HepG2 (cell line): ENCODE results near the gene CTSA. TPM values are rescaled to one million over a fixed set of nuclear protein-coding genes. Genes with fewer than 3 reads are reported as not detected.

ENCODE experiments used
- ATF7-NPFF ChIP-seq: sonication (generic); formaldehyde crosslinking; IDR thresholded peaks from 2 replicates; pipeline ENCODE4 v1.8.1; 2023; ENCODE audit warnings: mild to moderate bottlenecking, low read depth, missing genetic modification reagents, moderate library complexity
- CEBPG ChIP-seq: IDR thresholded peaks from 2 replicates; pipeline ENCODE4 v1.6.1; 2016
- CENPT ChIP-seq: sonication (generic); formaldehyde crosslinking; IDR thresholded peaks from 2 replicates; pipeline ENCODE4 v1.8.0; 2022; ENCODE audit warnings: low read depth, mild to moderate bottlenecking, moderate library complexity, missing genetic modification reagents
- DR1 ChIP-seq: sonication (generic); formaldehyde crosslinking; IDR thresholded peaks from 2 replicates; pipeline ENCODE4 v1.8.0; 2021; ENCODE audit warnings: mild to moderate bottlenecking, missing genetic modification reagents, inconsistent platforms
- ELF1 ChIP-seq: sonication (generic); formaldehyde crosslinking; IDR thresholded peaks from 2 replicates; pipeline ENCODE4 v1.4.0; 2020; ENCODE audit warnings: missing genetic modification reagents
- ETV5 ChIP-seq: IDR thresholded peaks from 2 replicates; pipeline ENCODE4 v1.6.1; 2018; ENCODE audit warnings: missing biosample characterization, missing genetic modification reagents, inconsistent platforms, borderline replicate concordance
- HMGA1 ChIP-seq: sonication (generic); formaldehyde crosslinking; conservative IDR thresholded peaks from 2 replicates; pipeline ENCODE4 v1.4.0; 2020; ENCODE audit warnings: missing genetic modification reagents
- MBNL3 ChIP-seq: fragments of 250-450 bp; sonication (Bioruptor Pico); conservative IDR thresholded peaks from 2 replicates; pipeline ENCODE4 v1.8.0; 2022; ENCODE audit warnings: mild to moderate bottlenecking, inconsistent platforms
- POLR2A ChIP-seq, 2 experiments: IDR thresholded peaks; 2 replicates each; pipeline ENCODE4 v1.6.1; 2011; ENCODE audit warnings: low read depth in 2 of 2, low read length in 2 of 2, mild to moderate bottlenecking in 1 of 2, moderate library complexity in 1 of 2; ENCODE audit not compliant: insufficient read depth in 1 of 2
- SATB2 ChIP-seq: sonication (generic); formaldehyde crosslinking; IDR thresholded peaks from 2 replicates; pipeline ENCODE4 v1.5.0; 2020; ENCODE audit warnings: missing genetic modification reagents
- SNAPC2 ChIP-seq: sonication (generic); formaldehyde crosslinking; IDR thresholded peaks from 2 replicates; pipeline ENCODE4 v1.8.1; 2022; ENCODE audit warnings: mild to moderate bottlenecking, missing genetic modification reagents
- SP5 ChIP-seq: IDR thresholded peaks from 2 replicates; pipeline ENCODE4 v1.6.1; 2016; ENCODE audit warnings: low read depth, borderline replicate concordance
- ZBTB3 ChIP-seq: sonication (generic); formaldehyde crosslinking; IDR thresholded peaks from 2 replicates; pipeline ENCODE4 v1.4.0; 2020; ENCODE audit warnings: low read depth, mild to moderate bottlenecking, moderate library complexity, missing genetic modification reagents, borderline replicate concordance
- ZFP90 ChIP-seq: sonication (generic); formaldehyde crosslinking; IDR thresholded peaks from 2 replicates; pipeline ENCODE4 v1.8.0; 2022; ENCODE audit warnings: missing genetic modification reagents, mild to moderate bottlenecking, inconsistent platforms, borderline replicate concordance
- ZNF207 ChIP-seq: fragments of 450-650 bp; IDR thresholded peaks from 2 replicates; pipeline ENCODE4 v1.6.1; 2016; ENCODE audit warnings: antibody characterized with exemption, borderline replicate concordance
- ZNF292 ChIP-seq: sonication (generic); formaldehyde crosslinking; IDR thresholded peaks from 2 replicates; pipeline ENCODE4 v1.8.1; 2022; ENCODE audit warnings: mild to moderate bottlenecking, low read depth, missing genetic modification reagents, borderline replicate concordance
- ZNF619 ChIP-seq: sonication (generic); formaldehyde crosslinking; IDR thresholded peaks from 2 replicates; pipeline ENCODE4 v1.4.0; 2020; ENCODE audit warnings: mild to moderate bottlenecking, missing genetic modification reagents
- ZNF670 ChIP-seq: sonication (generic); formaldehyde crosslinking; IDR thresholded peaks from 2 replicates; pipeline ENCODE4 v1.8.0; 2022; ENCODE audit warnings: mild to moderate bottlenecking, missing genetic modification reagents, borderline replicate concordance
- ZNF83 ChIP-seq: sonication (generic); formaldehyde crosslinking; IDR thresholded peaks from 2 replicates; pipeline ENCODE4 v1.4.0; 2020; ENCODE audit warnings: missing genetic modification reagents, mild to moderate bottlenecking, borderline replicate concordance
- polyA plus RNA-seq, 8 experiments: library from polyadenylated mRNA; depleted of rRNA in 3 of 8; stranded (reverse) in 7 of 8; unstranded in 1 of 8; fragments of >200 nt; fragmentation: Illumina TruSeq in 4 of 8; extraction: Trizol in 4 of 8; gene quantifications; 2 replicates each; pipeline versions ENCODE4 v1.2.1 to v1.2.3, GENCODE V29; 2011 to 2016; ENCODE audit warnings: low read depth in 4 of 8, missing spikeins in 1 of 8, mixed read lengths in 1 of 8; ENCODE audit not compliant: insufficient read depth in 1 of 8
- total RNA-seq, 5 experiments: library from RNA; depleted of rRNA; stranded (reverse); fragments of >200 nt; fragmentation: Illumina TruSeq; extraction: Trizol; gene quantifications; 2 replicates each; pipeline ENCODE4 v1.2.3, GENCODE V29; 2016; ENCODE audit warnings: low read depth in 1 of 5
- TF ChIP-seq, protein P1 (sequence below): sonication (generic); formaldehyde crosslinking; IDR thresholded peaks from 2 replicates; pipeline ENCODE4 v1.5.1; 2020; ENCODE audit warnings: missing genetic modification reagents, mild to moderate bottlenecking, borderline replicate concordance
- TF ChIP-seq, protein P2 (sequence below): IDR thresholded peaks from 2 replicates; pipeline ENCODE4 v1.6.1; 2016; ENCODE audit warnings: mild to moderate bottlenecking, missing biosample characterization, missing genetic modification reagents
- TF ChIP-seq, protein P3 (sequence below): sonication (generic); formaldehyde crosslinking; IDR thresholded peaks from 2 replicates; pipeline ENCODE4 v1.5.0; 2020; ENCODE audit warnings: missing genetic modification reagents
- TF ChIP-seq, protein P4 (sequence below): sonication (generic); formaldehyde crosslinking; IDR thresholded peaks from 2 replicates; pipeline ENCODE4 v1.4.0; 2020; ENCODE audit warnings: missing genetic modification reagents; ENCODE audit errors: not compliant biosample characterization
- TF ChIP-seq, protein P5 (sequence below): sonication (generic); formaldehyde crosslinking; IDR thresholded peaks from 2 replicates; pipeline ENCODE4 v1.9.0; 2021; ENCODE audit warnings: missing genetic modification reagents, borderline replicate concordance

The CTSA gene
- total and polyA plus RNA-seq, 2 of the 13 experiments (the other 11 are each of a cell fraction or from before 2014, with no cell fraction given): 202 to 231 TPM

DNA sequence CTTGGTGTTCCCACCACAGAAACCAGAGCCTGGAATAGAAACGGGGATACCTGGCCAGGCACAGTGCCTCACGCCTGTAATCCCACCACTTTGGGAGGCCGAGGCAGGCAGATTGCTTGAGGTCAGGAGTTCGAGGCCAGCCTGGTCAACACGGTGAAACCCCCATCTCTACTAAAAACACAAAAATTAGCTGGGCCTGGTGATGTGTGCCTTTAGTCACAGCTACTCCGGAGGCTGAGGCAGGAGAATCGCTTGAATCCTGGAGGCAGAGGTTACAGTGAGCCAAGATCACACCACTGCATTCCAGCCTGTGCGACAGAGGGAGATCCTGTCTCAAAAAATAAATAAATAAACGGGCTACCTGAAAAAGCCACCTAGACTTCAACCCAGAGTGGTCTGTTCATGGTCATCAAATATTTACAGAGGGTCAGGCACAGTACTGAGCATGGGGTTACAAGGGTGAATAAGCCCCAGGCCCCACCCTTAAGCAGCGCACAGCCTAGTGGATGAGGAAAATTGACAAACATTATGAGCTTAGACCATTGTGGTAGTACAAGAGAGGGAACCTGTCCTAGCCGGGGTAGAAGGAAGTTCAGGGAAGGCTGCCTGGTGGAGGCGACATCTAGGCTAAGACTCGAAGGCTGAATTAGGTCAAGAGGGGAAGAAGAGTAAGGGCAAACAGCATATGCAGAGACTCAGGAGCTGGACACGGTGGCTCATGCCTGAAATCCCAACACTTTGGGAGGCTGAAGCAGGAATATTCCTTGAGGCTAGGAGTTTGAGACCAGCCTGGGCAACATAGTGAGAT lies 36.1 kb downstream of the CTSA start (continued):
- TF ChIP-seq, protein P1, sequence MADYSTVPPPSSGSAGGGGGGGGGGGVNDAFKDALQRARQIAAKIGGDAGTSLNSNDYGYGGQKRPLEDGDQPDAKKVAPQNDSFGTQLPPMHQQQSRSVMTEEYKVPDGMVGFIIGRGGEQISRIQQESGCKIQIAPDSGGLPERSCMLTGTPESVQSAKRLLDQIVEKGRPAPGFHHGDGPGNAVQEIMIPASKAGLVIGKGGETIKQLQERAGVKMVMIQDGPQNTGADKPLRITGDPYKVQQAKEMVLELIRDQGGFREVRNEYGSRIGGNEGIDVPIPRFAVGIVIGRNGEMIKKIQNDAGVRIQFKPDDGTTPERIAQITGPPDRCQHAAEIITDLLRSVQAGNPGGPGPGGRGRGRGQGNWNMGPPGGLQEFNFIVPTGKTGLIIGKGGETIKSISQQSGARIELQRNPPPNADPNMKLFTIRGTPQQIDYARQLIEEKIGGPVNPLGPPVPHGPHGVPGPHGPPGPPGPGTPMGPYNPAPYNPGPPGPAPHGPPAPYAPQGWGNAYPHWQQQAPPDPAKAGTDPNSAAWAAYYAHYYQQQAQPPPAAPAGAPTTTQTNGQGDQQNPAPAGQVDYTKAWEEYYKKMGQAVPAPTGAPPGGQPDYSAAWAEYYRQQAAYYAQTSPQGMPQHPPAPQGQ (CRISPR knock-in tag): no peak; the same call in 1 of the 2 replicates
- TF ChIP-seq SP5 (CRISPR knock-in tag) (peak; percentile 92), CENPT (CRISPR knock-in tag) (no peak), ZNF207 (no peak), ZFP90 (CRISPR knock-in tag) (0 out of 2 replicates have a peak, but pooled peaks have one; percentile 11), ETV5 (CRISPR knock-in tag) (peak; percentile 61; the same call in 1 of the 2 replicates), ELF1 (CRISPR knock-in tag) (peak; percentile 56; the same call in 1 of the 2 replicates), ZNF670 (CRISPR knock-in tag) (no peak), ZNF83 (CRISPR knock-in tag) (no peak), ZNF619 (CRISPR knock-in tag) (0 out of 2 replicates have a peak, but pooled peaks have one; percentile 40), ZBTB3 (peak; percentile 87), MBNL3 (CRISPR knock-in tag) (no peak), DR1 (CRISPR knock-in tag) (no peak), SNAPC2 (CRISPR knock-in tag) (no peak), POLR2A (IDR thresholded peaks at IDR 0.05; ENCODE audit: insufficient read depth in 1 of 2, low read depth in 2 of 2, low read length in 2 of 2) (no peak), HMGA1 (CRISPR knock-in tag) (no peak), ZNF292 (CRISPR knock-in tag) (no peak; the same call in none of the 2 replicates), SATB2 (CRISPR knock-in tag) (no peak), CEBPG (peak; percentile 71), ATF7-NPFF (0 out of 2 replicates have a peak, but pooled peaks have one; percentile 8)
- TF ChIP-seq, protein P2, sequence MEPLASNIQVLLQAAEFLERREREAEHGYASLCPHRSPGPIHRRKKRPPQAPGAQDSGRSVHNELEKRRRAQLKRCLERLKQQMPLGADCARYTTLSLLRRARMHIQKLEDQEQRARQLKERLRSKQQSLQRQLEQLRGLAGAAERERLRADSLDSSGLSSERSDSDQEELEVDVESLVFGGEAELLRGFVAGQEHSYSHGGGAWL (CRISPR knock-in tag): no peak
- TF ChIP-seq, protein P3, sequence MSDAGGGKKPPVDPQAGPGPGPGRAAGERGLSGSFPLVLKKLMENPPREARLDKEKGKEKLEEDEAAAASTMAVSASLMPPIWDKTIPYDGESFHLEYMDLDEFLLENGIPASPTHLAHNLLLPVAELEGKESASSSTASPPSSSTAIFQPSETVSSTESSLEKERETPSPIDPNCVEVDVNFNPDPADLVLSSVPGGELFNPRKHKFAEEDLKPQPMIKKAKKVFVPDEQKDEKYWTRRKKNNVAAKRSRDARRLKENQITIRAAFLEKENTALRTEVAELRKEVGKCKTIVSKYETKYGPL (CRISPR knock-in tag): no peak
- TF ChIP-seq, protein P4, sequence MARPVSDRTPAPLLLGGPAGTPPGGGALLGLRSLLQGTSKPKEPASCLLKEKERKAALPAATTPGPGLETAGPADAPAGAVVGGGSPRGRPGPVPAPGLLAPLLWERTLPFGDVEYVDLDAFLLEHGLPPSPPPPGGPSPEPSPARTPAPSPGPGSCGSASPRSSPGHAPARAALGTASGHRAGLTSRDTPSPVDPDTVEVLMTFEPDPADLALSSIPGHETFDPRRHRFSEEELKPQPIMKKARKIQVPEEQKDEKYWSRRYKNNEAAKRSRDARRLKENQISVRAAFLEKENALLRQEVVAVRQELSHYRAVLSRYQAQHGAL (CRISPR knock-in tag): no peak
- TF ChIP-seq, protein P5, sequence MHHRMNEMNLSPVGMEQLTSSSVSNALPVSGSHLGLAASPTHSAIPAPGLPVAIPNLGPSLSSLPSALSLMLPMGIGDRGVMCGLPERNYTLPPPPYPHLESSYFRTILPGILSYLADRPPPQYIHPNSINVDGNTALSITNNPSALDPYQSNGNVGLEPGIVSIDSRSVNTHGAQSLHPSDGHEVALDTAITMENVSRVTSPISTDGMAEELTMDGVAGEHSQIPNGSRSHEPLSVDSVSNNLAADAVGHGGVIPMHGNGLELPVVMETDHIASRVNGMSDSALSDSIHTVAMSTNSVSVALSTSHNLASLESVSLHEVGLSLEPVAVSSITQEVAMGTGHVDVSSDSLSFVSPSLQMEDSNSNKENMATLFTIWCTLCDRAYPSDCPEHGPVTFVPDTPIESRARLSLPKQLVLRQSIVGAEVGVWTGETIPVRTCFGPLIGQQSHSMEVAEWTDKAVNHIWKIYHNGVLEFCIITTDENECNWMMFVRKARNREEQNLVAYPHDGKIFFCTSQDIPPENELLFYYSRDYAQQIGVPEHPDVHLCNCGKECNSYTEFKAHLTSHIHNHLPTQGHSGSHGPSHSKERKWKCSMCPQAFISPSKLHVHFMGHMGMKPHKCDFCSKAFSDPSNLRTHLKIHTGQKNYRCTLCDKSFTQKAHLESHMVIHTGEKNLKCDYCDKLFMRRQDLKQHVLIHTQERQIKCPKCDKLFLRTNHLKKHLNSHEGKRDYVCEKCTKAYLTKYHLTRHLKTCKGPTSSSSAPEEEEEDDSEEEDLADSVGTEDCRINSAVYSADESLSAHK (CRISPR knock-in tag): no peak
